CD14-positive monocyte (primary cell): ENCODE measurements around the gene PIK3C2B. TPM values are rescaled to one million over a fixed set of nuclear protein-coding genes. Genes with fewer than 3 reads are reported as not detected.

ENCODE experiments used
- DNase-seq, 3 donors: peaks; one replicate each; pipeline ENCODE4 v3.0.0-alpha.2; 2011 to 2022
- H2AFZ ChIP-seq: 2 replicates; pipeline ENCODE4 v1.6.0; 2012; ENCODE audit warnings: mild to moderate bottlenecking, low read depth, low read length, inconsistent platforms; ENCODE audit not compliant: insufficient read depth, poor library complexity, severe bottlenecking
- H3K27ac ChIP-seq, 2 donors: 1 replicate in 1 of 2; 2 replicates in 1 of 2; pipeline ENCODE4 v1.5.1; 2012 to 2013; ENCODE audit warnings: low read length in 2 of 2, control low read depth in 1 of 2, inconsistent platforms in 1 of 2, low read depth in 1 of 2, mild to moderate bottlenecking in 1 of 2
- H3K27me3 ChIP-seq, 2 donors: one replicate each; pipeline versions ENCODE4 v1.6.0 to v1.6.1; 2011 to 2013; ENCODE audit warnings: low read length in 2 of 2; ENCODE audit not compliant: control insufficient read depth in 2 of 2, insufficient read depth in 2 of 2
- H3K36me3 ChIP-seq, 2 donors: replicated peaks in 1 of 2; 1 replicate in 1 of 2; 2 replicates in 1 of 2; pipeline versions ENCODE4 v1.5.1 to v1.6.1; 2012 to 2013; ENCODE audit warnings: low read length in 2 of 2, control low read depth in 1 of 2, inconsistent platforms in 1 of 2, mild to moderate bottlenecking in 1 of 2; ENCODE audit not compliant: insufficient read depth in 2 of 2, control insufficient read depth in 1 of 2
- H3K4me1 ChIP-seq, 2 donors: 1 replicate in 1 of 2; 2 replicates in 1 of 2; pipeline versions ENCODE4 v1.5.1 to v1.6.1; 2012 to 2013; ENCODE audit warnings: low read length in 2 of 2, control low read depth in 1 of 2, inconsistent platforms in 1 of 2, mild to moderate bottlenecking in 1 of 2, moderate library complexity in 1 of 2; ENCODE audit not compliant: insufficient read depth in 2 of 2, control insufficient read depth in 1 of 2
- H3K4me2 ChIP-seq: replicated peaks from 2 replicates; pipeline ENCODE3; 2012; ENCODE audit warnings: low read length, moderate library complexity, mild to moderate bottlenecking; ENCODE audit not compliant: poor library complexity, severe bottlenecking; ENCODE audit errors: extremely low read depth
- H3K4me3 ChIP-seq, 3 experiments: fragments of 200-600 bp in 1 of 3; sonication (generic) in 1 of 3; replicated peaks in 1 of 3; 1 replicate in 2 of 3; 2 replicates in 1 of 3; pipeline ENCODE4 v1.5.1; 2011 to 2013; ENCODE audit warnings: low read length in 3 of 3, mild to moderate bottlenecking in 3 of 3, control low read depth in 2 of 3, low read depth in 2 of 3, inconsistent platforms in 1 of 3, moderate library complexity in 1 of 3
- H3K79me2 ChIP-seq: 2 replicates; pipeline ENCODE4 v1.6.0; 2012; ENCODE audit warnings: mild to moderate bottlenecking, control low read depth, inconsistent platforms, low read length, moderate library complexity; ENCODE audit not compliant: insufficient read depth
- H3K9ac ChIP-seq: 2 replicates; pipeline ENCODE4 v1.6.0; 2017; ENCODE audit warnings: low read length, mild to moderate bottlenecking; ENCODE audit not compliant: insufficient read depth, poor library complexity, severe bottlenecking
- H3K9me3 ChIP-seq, 2 donors: replicated peaks in 1 of 2; 1 replicate in 1 of 2; 2 replicates in 1 of 2; pipeline versions ENCODE4 v1.5.1 to v1.6.1; 2012 to 2013; ENCODE audit warnings: low read length in 2 of 2, control low read depth in 1 of 2; ENCODE audit not compliant: control insufficient read depth in 1 of 2, insufficient read depth in 1 of 2
- H4K20me1 ChIP-seq: 2 replicates; pipeline ENCODE4 v1.6.0; 2012; ENCODE audit warnings: mild to moderate bottlenecking, low read length, control low read depth, moderate library complexity; ENCODE audit not compliant: insufficient read depth
- H3K27ac Mint-ChIP-seq, 7 donors: one replicate each; pipeline ENCODE4 v1.8.0; 2020; ENCODE audit warnings: mild to moderate bottlenecking in 7 of 7, mixed read lengths in 7 of 7, moderate library complexity in 6 of 7, inconsistent platforms in 2 of 7
- H3K27me3 Mint-ChIP-seq, 3 donors: one replicate each; pipeline ENCODE4 v1.8.0; 2021 to 2022; ENCODE audit warnings: low read depth in 3 of 3, mild to moderate bottlenecking in 3 of 3, mixed read lengths in 3 of 3, moderate library complexity in 3 of 3, inconsistent platforms in 1 of 3
- H3K36me3 Mint-ChIP-seq, 2 donors: one replicate each; pipeline ENCODE4 v1.8.0; 2020; ENCODE audit warnings: mixed read lengths in 2 of 2, inconsistent platforms in 1 of 2, mild to moderate bottlenecking in 1 of 2
- H3K4me1 Mint-ChIP-seq: one replicate; pipeline ENCODE4 v1.8.0; 2020; ENCODE audit warnings: mild to moderate bottlenecking, mixed read lengths
- H3K4me3 Mint-ChIP-seq, 2 donors: one replicate each; pipeline ENCODE4 v1.8.0; 2020; ENCODE audit warnings: mild to moderate bottlenecking in 2 of 2, mixed read lengths in 2 of 2, moderate library complexity in 1 of 2
- H3K9me3 Mint-ChIP-seq, 7 donors: one replicate each; pipeline ENCODE4 v1.8.0; 2020 to 2022; ENCODE audit warnings: mixed read lengths in 7 of 7, mild to moderate bottlenecking in 6 of 7, moderate library complexity in 6 of 7, inconsistent platforms in 2 of 7
- CTCF ChIP-seq: fragments of 200-600 bp; IDR thresholded peaks from one replicate; pipeline ENCODE4 v1.8.0; 2022; ENCODE audit warnings: antibody characterized with exemption, mild to moderate bottlenecking
- WGBS: methylation state at CpG from one replicate; pipeline ENCODE4 v1.1.5; 2013; ENCODE audit warnings: missing lambda C conversion rate; ENCODE audit not compliant: insufficient coverage; 5-methylcytosine and 5-hydroxymethylcytosine counted together
- intact Hi-C, 2 donors: fragments of 100-400 bp; cut with micrococcal nuclease; formaldehyde crosslinking; loops; one replicate each; pipeline versions ENCODE4 v1.15.0 to v1.15.1; 2023
- polyA plus RNA-seq, 3 donors: library from polyadenylated mRNA; depleted of rRNA in 1 of 3; unstranded in 2 of 3; stranded (reverse) in 1 of 3; fragments of 300-500 nt in 2 of 3; fragments of >200 nt in 1 of 3; fragmentation: Illumina TruSeq in 2 of 3; gene quantifications; 1 replicate in 2 of 3; 2 replicates in 1 of 3; pipeline ENCODE4 v1.2.3, GENCODE V29; 2012 to 2021

Gene PIK3C2B
- polyA plus RNA-seq, 3 donors = 0.04 to 1.4 TPM; not detected in 1

- H3K27ac ChIP-seq = no peak overlapping the region
- peaks cover 15 to 26% of the 10 kb centered on the region in 2 donors for H3K4me1 ChIP-seq
- no peaks in the 10 kb centered on the region for H3K27me3 ChIP-seq
- H3K4me3 ChIP-seq = no peak overlapping the region
- no peak overlapping the region for H3K27ac Mint-ChIP-seq
- no peaks in the 10 kb centered on the region for H3K36me3 ChIP-seq
- no peak for TF ChIP-seq CTCF
- intact Hi-C loops = no loop called here
- 96% methylated on average over 5 of the region's 7 CpGs for WGBS
- H3K36me3 Mint-ChIP-seq = no peaks in the 10 kb centered on the region
- no peak overlapping the region for H3K4me3 Mint-ChIP-seq
- peaks cover 52% of the 10 kb centered on the region for H3K4me1 Mint-ChIP-seq
- peaks cover 0 to 5% (median 2%) of the 10 kb centered on the region in 3 donors for H3K27me3 Mint-ChIP-seq
- H3K79me2 ChIP-seq = no peaks in the 10 kb centered on the region
- no peaks in the 10 kb centered on the region for H4K20me1 ChIP-seq
- peaks cover 0 to 1% (median 0%) of the 10 kb centered on the region in 7 donors for H3K9me3 Mint-ChIP-seq
- H3K4me2 ChIP-seq = no peak overlapping the region
- no peaks in the 10 kb centered on the region for H3K9me3 ChIP-seq
- no peak overlapping the region for H3K9ac ChIP-seq
- H2AFZ ChIP-seq = no peak overlapping the region
- no peak for DNase-seq
Observed at GRCh38 chr1:204478172-204478899, 16.3 kb downstream of the PIK3C2B start.

- DNase-seq = no peak
- Mint-ChIP-seq H3K9me3 (peaks cover 0 to 1% (median 0%) of the 10 kb centered on the region in 7 donors), H3K27me3 (peaks cover 0 to 5% (median 2%) of the 10 kb centered on the region in 3 donors), H3K36me3 (no peaks in the 10 kb centered on the region), H3K4me1 (peaks cover 50% of the 10 kb centered on the region), H3K27ac (no peak overlapping the region), H3K4me3 (no peak overlapping the region)
- Histone ChIP-seq H3K27ac (no peak overlapping the region), H3K9me3 (no peaks in the 10 kb centered on the region), H4K20me1 (no peaks in the 10 kb centered on the region), H3K9ac (no peak overlapping the region), H3K4me2 (no peak overlapping the region), H3K27me3 (no peaks in the 10 kb centered on the region), H2AFZ (no peak overlapping the region), H3K4me1 (peaks cover 15 to 26% of the 10 kb centered on the region in 2 donors), H3K36me3 (no peaks in the 10 kb centered on the region), H3K4me3 (no peak overlapping the region), H3K79me2 (no peaks in the 10 kb centered on the region)
- intact Hi-C loops = no loop called here
- no peak for TF ChIP-seq CTCF
- WGBS = 82% methylated on average over 2 of the region's 5 CpGs
Observed at GRCh38 chr1:204477036-204477740, 17.4 kb downstream of the PIK3C2B start.
